ENCODE measurements around the gene BAG3.

The BAG3 gene

GRCh38 chr10:119667562-119668328, 16.6 kb downstream of the BAG3 start:
- peak; percentile 67 for DNase-seq

- no peak for DNase-seq
Observed at GRCh38 chr10:119668461-119668860, 17.3 kb downstream of the BAG3 start.

- DNase-seq, result no peak
Observed at GRCh38 chr10:119669331-119669730, 18.2 kb downstream of the BAG3 start.

- DNase-seq, result no peak
Observed at GRCh38 chr10:119669975-119670640, 18.9 kb downstream of the BAG3 start.

- DNase-seq, result no peak
Observed at GRCh38 chr10:119670717-119671116, 19.5 kb downstream of the BAG3 start.

GRCh38 chr10:119671381-119671780, 20.2 kb downstream of the BAG3 start:
- DNase-seq, result no peak

GRCh38 chr10:119672291-119672690, 21.1 kb downstream of the BAG3 start:
- no peak for DNase-seq

- no peak for DNase-seq
Observed at GRCh38 chr10:119673271-119673670, 22.1 kb downstream of the BAG3 start.

GRCh38 chr10:119675483-119676170, 24.4 kb downstream of the BAG3 start:
- no peak for DNase-seq

- DNase-seq, result no peak
Observed at GRCh38 chr10:119677126-119677525, 25.9 kb downstream of the BAG3 start.

- no peak for DNase-seq
Observed at GRCh38 chr10:119677904-119678755, 26.9 kb downstream of the BAG3 start.

- no peak for DNase-seq
Observed at GRCh38 chr10:119679480-119679829, 28.3 kb downstream of the BAG3 start.

GRCh38 chr10:119680050-119680449, 28.9 kb downstream of the BAG3 start:
- DNase-seq, result no peak

- DNase-seq, result peak; percentile 69
Observed at GRCh38 chr10:119680650-119681081, 29.5 kb downstream of the BAG3 start.

- DNase-seq, result peak; percentile 86
Observed at GRCh38 chr10:119686465-119687191, 35.4 kb downstream of the BAG3 start.

- no peak for DNase-seq
Observed at GRCh38 chr10:119687192-119688032, 36.2 kb downstream of the BAG3 start.

GRCh38 chr10:119688033-119688508, 36.9 kb downstream of the BAG3 start:
- no peak for DNase-seq

GRCh38 chr10:119689016-119689580, 37.9 kb downstream of the BAG3 start:
- DNase-seq, result no peak

GRCh38 chr10:119691726-119692125, 40.5 kb downstream of the BAG3 start:
- no peak for DNase-seq

- DNase-seq, result no peak
Observed at GRCh38 chr10:119693262-119693957, 42.2 kb downstream of the BAG3 start.
